ENCODE results near the gene FNDC8.
"Not testable (repeated sequence)": the region's sequence is repeated elsewhere in the genome, so short reads cannot be mapped to it uniquely, and the experiment has no call there.

Gene FNDC8

DNA sequence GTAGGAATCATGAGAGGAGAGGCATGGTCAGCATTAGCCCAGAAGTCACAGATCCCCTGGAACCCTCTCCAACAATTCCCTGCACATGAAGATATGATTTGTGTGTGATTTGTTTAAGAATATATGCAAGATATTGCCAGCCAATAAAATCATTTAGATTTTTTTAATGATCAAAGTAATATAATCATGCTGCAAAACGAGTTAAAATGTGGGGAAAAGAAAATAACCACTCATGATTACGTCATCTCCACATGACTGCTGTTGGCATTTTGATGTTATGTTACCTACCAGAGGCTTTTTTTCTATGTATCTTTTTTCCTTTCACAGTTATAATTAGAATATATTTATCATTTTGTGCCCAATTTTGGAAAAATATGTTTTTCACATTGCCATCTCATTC, 50.4 kb downstream of the FNDC8 start:
- no peaks in the 10 kb centered on the region for H3K79me2 ChIP-seq
- H3K27ac ChIP-seq: no peak overlapping the region
- no peak overlapping the region for H2AFZ ChIP-seq
- H3K4me1 ChIP-seq: no peaks in the 10 kb centered on the region
- H3K27me3 ChIP-seq (ENCODE audit: control insufficient read depth, insufficient read depth, low read length): no peaks in the 10 kb centered on the region
- H3K4me2 ChIP-seq (ENCODE audit: low read length): no peak overlapping the region
- no peaks in the 10 kb centered on the region for H3K36me3 ChIP-seq (ENCODE audit: control insufficient read depth, insufficient read depth, low read length)
- no peak for TF ChIP-seq CTCF (IDR thresholded peaks at IDR 0.05)
- no peak overlapping the region for H3K9ac ChIP-seq
- H3K9me3 ChIP-seq (ENCODE audit: control insufficient read depth, low read length): no peaks in the 10 kb centered on the region
- H3K4me3 ChIP-seq (ENCODE audit: low read depth, low read length): no peak overlapping the region

- not testable (repeated sequence) for H3K9me3 ChIP-seq (ENCODE audit: control insufficient read depth, low read length); H3K36me3 ChIP-seq (ENCODE audit: control insufficient read depth, insufficient read depth, low read length); H3K79me2 ChIP-seq; H3K4me3 ChIP-seq (ENCODE audit: low read depth, low read length); H3K27ac ChIP-seq; H3K4me2 ChIP-seq (ENCODE audit: low read length); H3K9ac ChIP-seq; H3K27me3 ChIP-seq (ENCODE audit: control insufficient read depth, insufficient read depth, low read length); H3K4me1 ChIP-seq; H2AFZ ChIP-seq
These were observed 50.9 kb downstream of the FNDC8 start for GRCh38 chr17:35172321-35172720.

- Histone ChIP-seq H3K4me2 (ENCODE audit: low read length) (no peak overlapping the region), H3K79me2 (no peaks in the 10 kb centered on the region), H3K4me1 (no peaks in the 10 kb centered on the region), H3K36me3 (ENCODE audit: control insufficient read depth, insufficient read depth, low read length) (no peaks in the 10 kb centered on the region), H3K27ac (no peak overlapping the region), H3K4me3 (ENCODE audit: low read depth, low read length) (no peak overlapping the region), H3K27me3 (ENCODE audit: control insufficient read depth, insufficient read depth, low read length) (no peaks in the 10 kb centered on the region), H3K9me3 (ENCODE audit: control insufficient read depth, low read length) (no peaks in the 10 kb centered on the region), H3K9ac (no peak overlapping the region), H2AFZ (no peak overlapping the region)
- TF ChIP-seq CTCF (IDR thresholded peaks at IDR 0.05): no peak
These were observed 53.5 kb downstream of the FNDC8 start for GRCh38 chr17:35174835-35175334.

- no peak overlapping the region for H3K27ac ChIP-seq
- H3K4me2 ChIP-seq (ENCODE audit: low read length): no peak overlapping the region
- H2AFZ ChIP-seq: no peak overlapping the region
- no peaks in the 10 kb centered on the region for H3K36me3 ChIP-seq (ENCODE audit: control insufficient read depth, insufficient read depth, low read length)
- H3K4me3 ChIP-seq (ENCODE audit: low read depth, low read length): no peak overlapping the region
- no peaks in the 10 kb centered on the region for H3K4me1 ChIP-seq
- H3K9me3 ChIP-seq (ENCODE audit: control insufficient read depth, low read length): no peaks in the 10 kb centered on the region
- no peak overlapping the region for H3K9ac ChIP-seq
- no peaks in the 10 kb centered on the region for H3K79me2 ChIP-seq
- no peak for TF ChIP-seq CTCF (IDR thresholded peaks at IDR 0.05)
- H3K27me3 ChIP-seq (ENCODE audit: control insufficient read depth, insufficient read depth, low read length): no peaks in the 10 kb centered on the region
These were observed 54.4 kb downstream of the FNDC8 start for GRCh38 chr17:35175638-35176415.

DNA sequence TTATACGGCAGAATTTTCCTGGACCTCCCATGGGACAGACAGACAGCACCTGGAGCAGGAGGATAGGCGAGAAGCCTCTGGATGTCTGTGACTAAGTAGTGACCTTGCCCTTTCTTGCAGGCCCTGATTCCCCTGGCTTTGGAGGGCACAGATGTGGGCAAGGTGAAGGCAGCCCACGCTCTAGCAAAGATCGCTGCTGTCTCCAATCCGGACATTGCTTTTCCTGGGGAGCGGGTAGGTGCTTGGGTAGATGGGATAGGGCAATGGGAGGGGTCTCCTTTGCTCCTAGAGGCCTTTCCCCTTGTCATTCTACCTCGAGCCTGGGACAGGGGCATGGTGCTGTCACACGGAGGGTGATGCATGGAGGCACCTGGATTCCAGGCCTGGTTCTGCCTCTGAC, 55.5 kb downstream of the FNDC8 start:
- Histone ChIP-seq H3K4me3 (ENCODE audit: low read depth, low read length) (no peak overlapping the region), H3K4me1 (no peaks in the 10 kb centered on the region), H2AFZ (no peak overlapping the region), H3K27me3 (ENCODE audit: control insufficient read depth, insufficient read depth, low read length) (no peaks in the 10 kb centered on the region), H3K9ac (no peak overlapping the region), H3K36me3 (ENCODE audit: control insufficient read depth, insufficient read depth, low read length) (no peaks in the 10 kb centered on the region), H3K27ac (no peak overlapping the region), H3K9me3 (ENCODE audit: control insufficient read depth, low read length) (no peaks in the 10 kb centered on the region), H3K79me2 (no peaks in the 10 kb centered on the region), H3K4me2 (ENCODE audit: low read length) (no peak overlapping the region)
- no peak for TF ChIP-seq CTCF (IDR thresholded peaks at IDR 0.05)

DNA sequence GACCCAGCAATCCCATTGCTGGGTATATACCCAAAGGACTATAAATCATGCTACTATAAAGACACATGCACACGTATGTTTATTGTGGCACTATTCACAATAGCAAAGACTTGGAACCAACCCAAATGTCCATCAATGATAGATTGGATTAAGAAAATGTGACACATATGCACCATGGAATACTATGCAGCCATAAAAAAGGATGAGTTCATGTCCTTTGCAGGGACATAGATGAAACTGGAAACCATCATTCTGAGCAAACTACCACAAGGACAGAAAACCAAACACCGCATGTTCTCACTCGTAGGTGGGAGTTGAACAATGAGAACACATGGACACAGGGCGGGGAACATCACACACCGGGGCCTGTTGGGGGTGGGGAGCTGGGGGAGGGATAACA, 58.0 kb downstream of the FNDC8 start:
- H3K27me3 ChIP-seq (ENCODE audit: control insufficient read depth, insufficient read depth, low read length); H3K4me2 ChIP-seq (ENCODE audit: low read length); H3K4me3 ChIP-seq (ENCODE audit: low read depth, low read length); H3K4me1 ChIP-seq; H3K79me2 ChIP-seq; H3K9ac ChIP-seq; H2AFZ ChIP-seq; H3K9me3 ChIP-seq (ENCODE audit: control insufficient read depth, low read length); H3K27ac ChIP-seq; H3K36me3 ChIP-seq (ENCODE audit: control insufficient read depth, insufficient read depth, low read length): not testable (repeated sequence)

Data from parathyroid adenoma (tissue), 2 donors.